HCT116 (cell line): ENCODE measurements around the gene SERTAD1. TPM values are rescaled to one million over a fixed set of nuclear protein-coding genes. Genes with fewer than 3 reads are reported as not detected.

ENCODE experiments used
- ATAC-seq: fragments of 200-7000 bp; cut with Tn5 transposase; 2 replicates; pipeline ENCODE4 v1.9.1; 2020; ENCODE audit warnings: mild to moderate bottlenecking, moderate library complexity
- BruUV-seq: library from RNA; stranded (reverse); fragments of 400-500 nt; replicated peaks from 2 replicates; lab custom pipeline; 2021; lab: Mats Ljungman, UMichigan
- CTCF ChIA-PET: fragments of 300-600 bp; sonication (Branson Sonifier 250); formaldehyde crosslinking; loops from one replicate; lab custom pipeline; 2021; ENCODE audit warnings: antibody characterized with exemption; lab: Charles Lee
- POLR2A ChIA-PET: fragments of 300-600, 350-600 bp; sonication (Branson Sonifier 250); formaldehyde crosslinking; loops from one replicate; lab custom pipeline; 2021; ENCODE audit warnings: antibody characterized with exemption; lab: Charles Lee
- RAD21 ChIA-PET, 2 experiments: fragments of 300-600 bp; sonication (Branson Sonifier 250); formaldehyde crosslinking; loops; one replicate each; lab custom pipeline; 2023; ENCODE audit warnings: low total read pairs in 2 of 2; ENCODE audit not compliant: uncharacterized antibody in 2 of 2, unreplicated experiment in 2 of 2, low non-redundant PET in 1 of 2; lab: Charles Lee
- DNase-seq: peaks from one replicate; pipeline ENCODE4 v3.0.0-alpha.2; 2010; ENCODE audit warnings: low read depth, low spot score
- H2AFZ ChIP-seq: fragments of 200-600 bp; shearing (Covaris generic), sonication (generic); 2 replicates; pipeline ENCODE4 v1.6.1; 2017; ENCODE audit warnings: low read depth, mixed run types, mixed read lengths, antibody characterized with exemption, low read length; ENCODE audit not compliant: poor library complexity, severe bottlenecking
- H3K27ac ChIP-seq: 2 replicates; pipeline ENCODE4 v1.5.1; 2012; ENCODE audit warnings: low read depth, low read length
- H3K27me3 ChIP-seq: fragments of 200-600 bp; sonication (generic); 2 replicates; pipeline ENCODE4 v1.6.1; 2016; ENCODE audit warnings: mixed run types, low read length, mixed read lengths; ENCODE audit not compliant: insufficient read depth
- H3K36me3 ChIP-seq, 2 experiments: fragments of 200-500 bp in 1 of 2; fragments of 200-600 bp in 1 of 2; sonication (Bioruptor generic) in 1 of 2; sonication (generic) in 1 of 2; 2 replicates each; pipeline versions ENCODE4 v1.5.1 to v1.6.1; 2014 to 2016; ENCODE audit warnings: low read length in 2 of 2, inconsistent platforms in 1 of 2, mixed read lengths in 1 of 2, mixed run types in 1 of 2; ENCODE audit not compliant: insufficient read depth in 2 of 2, control insufficient read depth in 1 of 2
- H3K4me1 ChIP-seq, 2 experiments: fragments of 200-600 bp in 1 of 2; sonication (generic) in 1 of 2; 2 replicates each; pipeline versions ENCODE4 v1.5.1 to v1.6.1; 2012 to 2017; ENCODE audit warnings: low read length in 2 of 2, inconsistent platforms in 1 of 2, mild to moderate bottlenecking in 1 of 2, mixed read lengths in 1 of 2, mixed run types in 1 of 2, moderate library complexity in 1 of 2; ENCODE audit not compliant: insufficient read depth in 2 of 2, control insufficient read depth in 1 of 2
- H3K4me2 ChIP-seq: fragments of 200-600 bp; sonication (generic); 2 replicates; pipeline ENCODE4 v1.6.1; 2017; ENCODE audit warnings: mixed run types, low read length, mixed read lengths
- H3K4me3 ChIP-seq, 2 experiments: fragments of 200-600 bp in 1 of 2; sonication (generic) in 1 of 2; replicated peaks in 1 of 2; 2 replicates each; pipeline ENCODE4 v1.5.1; 2011 to 2016; ENCODE audit warnings: low read length in 2 of 2, control low read depth in 1 of 2, low read depth in 1 of 2, mild to moderate bottlenecking in 1 of 2, mixed read lengths in 1 of 2, mixed run types in 1 of 2
- H3K79me2 ChIP-seq: fragments of 200-600 bp; sonication (generic); 2 replicates; pipeline ENCODE4 v1.6.1; 2017; ENCODE audit warnings: mild to moderate bottlenecking, mixed run types, low read length, moderate library complexity, mixed read lengths; ENCODE audit not compliant: insufficient read depth
- H3K9ac ChIP-seq: fragments of 200-600 bp; sonication (generic); 2 replicates; pipeline ENCODE4 v1.6.1; 2016; ENCODE audit warnings: low read length, mixed read lengths
- H3K9me2 ChIP-seq: fragments of 200-600 bp; sonication (generic), shearing (Covaris generic); 2 replicates; pipeline ENCODE4 v1.6.1; 2017; ENCODE audit warnings: mixed run types, mild to moderate bottlenecking, moderate library complexity; ENCODE audit not compliant: insufficient read depth
- H3K9me3 ChIP-seq, 2 experiments: fragments of 200-500 bp in 1 of 2; fragments of 200-600 bp in 1 of 2; sonication (Bioruptor generic) in 1 of 2; sonication (generic) in 1 of 2; 2 replicates each; pipeline ENCODE4 v1.6.1; 2014 to 2017; ENCODE audit warnings: low read length in 2 of 2, mixed read lengths in 2 of 2, inconsistent platforms in 1 of 2, low read depth in 1 of 2, mild to moderate bottlenecking in 1 of 2, mixed run types in 1 of 2, moderate library complexity in 1 of 2; ENCODE audit not compliant: control insufficient read depth in 1 of 2, insufficient read depth in 1 of 2
- H4K20me1 ChIP-seq: fragments of 200-600 bp; sonication (generic), shearing (Covaris generic); 2 replicates; pipeline ENCODE4 v1.6.1; 2017; ENCODE audit warnings: mixed run types, mild to moderate bottlenecking, moderate library complexity; ENCODE audit not compliant: insufficient read depth
- CBX3 ChIP-seq: IDR thresholded peaks from 2 replicates; pipeline ENCODE4 v1.6.1; 2012; ENCODE audit warnings: low read depth
- CEBPB ChIP-seq: IDR thresholded peaks from 2 replicates; pipeline ENCODE4 v1.6.1; 2012; ENCODE audit warnings: low read depth
- ELF1 ChIP-seq: IDR thresholded peaks from 2 replicates; pipeline ENCODE4 v1.6.1; 2012; ENCODE audit warnings: low read depth, borderline replicate concordance
- JUND ChIP-seq: IDR thresholded peaks from 2 replicates; pipeline ENCODE4 v1.6.1; 2012
- ZFX ChIP-seq: fragments of 450-650 bp; IDR thresholded peaks from 2 replicates; pipeline ENCODE4 v1.6.1; 2017
- intact Hi-C: fragments of 100-400 bp; cut with micrococcal nuclease; formaldehyde crosslinking; loops from 2 replicates; pipeline ENCODE4 v1.10.0; 2022
- total RNA-seq: library from RNA; stranded (reverse); gene quantifications from one replicate; pipeline ENCODE4 v1.2.1, GENCODE V29; 2021; ENCODE audit not compliant: unreplicated experiment
- TF ChIP-seq, protein P1 (sequence below): IDR thresholded peaks from 2 replicates; pipeline ENCODE4 v1.6.1; 2012
- TF ChIP-seq, protein P2 (sequence below): IDR thresholded peaks from 2 replicates; pipeline ENCODE4 v1.6.1; 2012
- TF ChIP-seq, protein P3 (sequence below): IDR thresholded peaks from 2 replicates; pipeline ENCODE4 v1.6.1; 2012; ENCODE audit warnings: low read depth

The SERTAD1 gene
- total RNA-seq, 1 experiment from 2014 or later, result 30.3 TPM

DNA sequence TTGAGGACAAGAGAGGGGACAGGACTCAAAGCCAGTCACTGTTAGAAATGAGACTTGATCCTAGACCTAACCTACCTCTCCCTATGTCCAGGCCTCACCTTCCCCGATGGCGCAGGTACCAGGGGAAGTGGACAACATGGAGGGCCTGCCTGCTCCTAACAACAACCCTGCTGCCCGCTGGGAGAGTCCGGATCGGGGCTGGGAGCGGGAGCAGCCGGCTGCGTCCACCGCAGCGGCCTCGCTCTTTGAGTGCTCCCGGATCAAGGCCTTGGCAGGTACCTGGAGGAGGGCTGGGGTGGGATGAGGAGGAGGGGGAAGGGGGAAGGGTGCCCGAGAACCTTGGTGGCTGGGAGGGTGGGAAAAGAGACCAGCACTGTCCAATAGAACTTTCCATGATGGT is 46.7 kb upstream of the SERTAD1 start:
- no peak for TF ChIP-seq JUND
- TF ChIP-seq CEBPB, result no peak
- TF ChIP-seq, protein P1, sequence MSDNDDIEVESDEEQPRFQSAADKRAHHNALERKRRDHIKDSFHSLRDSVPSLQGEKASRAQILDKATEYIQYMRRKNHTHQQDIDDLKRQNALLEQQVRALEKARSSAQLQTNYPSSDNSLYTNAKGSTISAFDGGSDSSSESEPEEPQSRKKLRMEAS, result no peak
- TF ChIP-seq CBX3, result no peak
- TF ChIP-seq, protein P2, sequence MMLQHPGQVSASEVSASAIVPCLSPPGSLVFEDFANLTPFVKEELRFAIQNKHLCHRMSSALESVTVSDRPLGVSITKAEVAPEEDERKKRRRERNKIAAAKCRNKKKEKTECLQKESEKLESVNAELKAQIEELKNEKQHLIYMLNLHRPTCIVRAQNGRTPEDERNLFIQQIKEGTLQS, result no peak
- TF ChIP-seq, protein P3, sequence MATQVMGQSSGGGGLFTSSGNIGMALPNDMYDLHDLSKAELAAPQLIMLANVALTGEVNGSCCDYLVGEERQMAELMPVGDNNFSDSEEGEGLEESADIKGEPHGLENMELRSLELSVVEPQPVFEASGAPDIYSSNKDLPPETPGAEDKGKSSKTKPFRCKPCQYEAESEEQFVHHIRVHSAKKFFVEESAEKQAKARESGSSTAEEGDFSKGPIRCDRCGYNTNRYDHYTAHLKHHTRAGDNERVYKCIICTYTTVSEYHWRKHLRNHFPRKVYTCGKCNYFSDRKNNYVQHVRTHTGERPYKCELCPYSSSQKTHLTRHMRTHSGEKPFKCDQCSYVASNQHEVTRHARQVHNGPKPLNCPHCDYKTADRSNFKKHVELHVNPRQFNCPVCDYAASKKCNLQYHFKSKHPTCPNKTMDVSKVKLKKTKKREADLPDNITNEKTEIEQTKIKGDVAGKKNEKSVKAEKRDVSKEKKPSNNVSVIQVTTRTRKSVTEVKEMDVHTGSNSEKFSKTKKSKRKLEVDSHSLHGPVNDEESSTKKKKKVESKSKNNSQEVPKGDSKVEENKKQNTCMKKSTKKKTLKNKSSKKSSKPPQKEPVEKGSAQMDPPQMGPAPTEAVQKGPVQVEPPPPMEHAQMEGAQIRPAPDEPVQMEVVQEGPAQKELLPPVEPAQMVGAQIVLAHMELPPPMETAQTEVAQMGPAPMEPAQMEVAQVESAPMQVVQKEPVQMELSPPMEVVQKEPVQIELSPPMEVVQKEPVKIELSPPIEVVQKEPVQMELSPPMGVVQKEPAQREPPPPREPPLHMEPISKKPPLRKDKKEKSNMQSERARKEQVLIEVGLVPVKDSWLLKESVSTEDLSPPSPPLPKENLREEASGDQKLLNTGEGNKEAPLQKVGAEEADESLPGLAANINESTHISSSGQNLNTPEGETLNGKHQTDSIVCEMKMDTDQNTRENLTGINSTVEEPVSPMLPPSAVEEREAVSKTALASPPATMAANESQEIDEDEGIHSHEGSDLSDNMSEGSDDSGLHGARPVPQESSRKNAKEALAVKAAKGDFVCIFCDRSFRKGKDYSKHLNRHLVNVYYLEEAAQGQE, result no peak
- no peak for TF ChIP-seq ZFX
- TF ChIP-seq ELF1, result no peak
- Histone ChIP-seq H4K20me1 (no peaks in the 10 kb centered on the region), H2AFZ (no peak overlapping the region), H3K9me3 (no peaks in the 10 kb centered on the region), H3K4me2 (no peak overlapping the region), H3K4me3 (no peak overlapping the region), H3K79me2 (no peaks in the 10 kb centered on the region), H3K27me3 (no peaks in the 10 kb centered on the region), H3K9ac (no peak overlapping the region), H3K4me1 (peaks cover 2 to 8% of the 10 kb centered on the region in 2 experiments; a peak in 3 of 4 replicates), H3K9me2 (no peaks in the 10 kb centered on the region), H3K27ac (no peak overlapping the region), H3K36me3 (no peaks in the 10 kb centered on the region)
- intact Hi-C loops, result no loop called here
- POLR2A ChIA-PET, result no interaction called here
- no TSS peak for BruUV-seq
- CTCF ChIA-PET, result no interaction called here
- DNase-seq (no peak), ATAC-seq (no peak)
- RAD21 ChIA-PET, result no interaction called here
